Suprapubic skin (tissue), 4 donors: ENCODE results near the gene RPL39L.

Experiments
- CTCF ChIP-seq, 2 donors: fragments of 200-600 bp in 1 of 2; fragments of 450-650 bp in 1 of 2; sonication (generic) in 1 of 2; IDR thresholded peaks; one replicate each; pipeline ENCODE4 v1.5.1; 2016 to 2019; ENCODE audit warnings: antibody characterized with exemption in 2 of 2, mild to moderate bottlenecking in 1 of 2, moderate library complexity in 1 of 2
- EP300 ChIP-seq: sonication (generic); formaldehyde crosslinking; IDR thresholded peaks from one replicate; pipeline ENCODE4 v1.6.1; 2017; ENCODE audit warnings: antibody characterized with exemption
- POLR2A ChIP-seq, 2 donors: fragments of 450-650 bp; IDR thresholded peaks; one replicate each; pipeline ENCODE4 v1.6.1; 2017; ENCODE audit warnings: antibody characterized with exemption in 2 of 2, mild to moderate bottlenecking in 2 of 2, moderate library complexity in 2 of 2
- POLR2AphosphoS5 ChIP-seq, 3 donors: sonication (generic); formaldehyde crosslinking; IDR thresholded peaks; one replicate each; pipeline ENCODE4 v1.6.1; 2017; ENCODE audit warnings: antibody characterized with exemption in 3 of 3

- TF ChIP-seq CTCF (IDR thresholded peaks at IDR 0.05) (no peak), POLR2A (IDR thresholded peaks at IDR 0.05) (no peak), POLR2AphosphoS5 (IDR thresholded peaks at IDR 0.05) (no peak), EP300 (no peak)
Measured at GRCh38 chr3:187076297-187076696, 63.0 kb downstream of the RPL39L start.
